ENCODE data around the gene GDNF. TPM values are rescaled to one million over a fixed set of nuclear protein-coding genes. Genes with fewer than 3 reads are reported as not detected.

GDNF gene
- total and polyA plus RNA-seq, 4 donors: 0.09 to 0.25 TPM; not detected in 2

- H3K36me3 ChIP-seq (ENCODE audit: control insufficient read depth in 4 of 4, insufficient read depth in 3 of 4, low read depth in 1 of 4, low read length in 3 of 4): no peaks in the 10 kb centered on the region
- H3K4me1 ChIP-seq (ENCODE audit: control insufficient read depth in 4 of 4, insufficient read depth in 4 of 4, low read length in 3 of 4): peaks cover 17 to 46% (median 34%) of the 10 kb centered on the region in 4 donors
- H3K4me3 ChIP-seq (ENCODE audit: low read depth in 1 of 3, low read length in 3 of 3): peak overlapping the region in 2 of 3 donors; percentile 9 to 33
- no peak for DNase-seq (ENCODE audit: low spot score)
- peaks cover 0 to 5% (median 2%) of the 10 kb centered on the region in 4 donors for H3K27me3 ChIP-seq (ENCODE audit: control insufficient read depth in 4 of 4, insufficient read depth in 4 of 4, low read length in 3 of 4)
- H3K9me3 ChIP-seq (ENCODE audit: control insufficient read depth in 4 of 4, low read length in 3 of 4): no peaks in the 10 kb centered on the region
- 6% methylated on average over 47 of the region's 47 CpGs for WGBS
- TF ChIP-seq REST (IDR thresholded peaks at IDR 0.05): no peak
- peak in 1 of 2 donors; percentile 18 for TF ChIP-seq RAD21 (IDR thresholded peaks at IDR 0.05)
- no peak for TF ChIP-seq SP1 (IDR thresholded peaks at IDR 0.05)
- peak; percentile 13 for TF ChIP-seq CTCF (IDR thresholded peaks at IDR 0.05; ENCODE audit: low read depth, low read length, missing input control)
- no peak overlapping the region for H3K27ac ChIP-seq (ENCODE audit: low read depth in 1 of 2, low read length in 2 of 2)
- H3K9ac ChIP-seq (ENCODE audit: low read depth in 1 of 2, low read length in 2 of 2): no peak overlapping the region
Measured at GRCh38 chr5:37838152-37838932, 1.5 kb downstream of the GDNF start.

- Histone ChIP-seq H3K9me3 (ENCODE audit: control insufficient read depth in 4 of 4, low read length in 3 of 4) (no peaks in the 10 kb centered on the region), H3K27me3 (ENCODE audit: control insufficient read depth in 4 of 4, insufficient read depth in 4 of 4, low read length in 3 of 4) (peaks cover 0 to 5% (median 2%) of the 10 kb centered on the region in 4 donors), H3K4me1 (ENCODE audit: control insufficient read depth in 4 of 4, insufficient read depth in 4 of 4, low read length in 3 of 4) (peaks cover 17 to 46% (median 35%) of the 10 kb centered on the region in 4 donors), H3K36me3 (ENCODE audit: control insufficient read depth in 4 of 4, insufficient read depth in 3 of 4, low read depth in 1 of 4, low read length in 3 of 4) (no peaks in the 10 kb centered on the region), H3K4me3 (ENCODE audit: low read depth in 1 of 3, low read length in 3 of 3) (peak overlapping the region; percentile 33 to 45 (median 43)), H3K9ac (ENCODE audit: low read depth in 1 of 2, low read length in 2 of 2) (no peak overlapping the region), H3K27ac (ENCODE audit: low read depth in 1 of 2, low read length in 2 of 2) (no peak overlapping the region)
- WGBS: 4% methylated on average over 38 of the region's 38 CpGs
- DNase-seq (ENCODE audit: low spot score): peak; percentile 75
- TF ChIP-seq HNF4A (conservative IDR thresholded peaks at IDR 0.05): no peak
- TF ChIP-seq RAD21 (IDR thresholded peaks at IDR 0.05): peak; percentile 89 to 90
- TF ChIP-seq MAX (IDR thresholded peaks at IDR 0.05): peak; percentile 30
- TF ChIP-seq TAF1 (conservative IDR thresholded peaks at IDR 0.05): no peak
- peak; percentile 88 for TF ChIP-seq CTCF (IDR thresholded peaks at IDR 0.05; ENCODE audit: low read depth, low read length, missing input control)
- TF ChIP-seq GABPA (IDR thresholded peaks at IDR 0.05 in 1 of 2, conservative IDR thresholded peaks at IDR 0.05 in 1 of 2): no peak
- TF ChIP-seq EGR1 (IDR thresholded peaks at IDR 0.05; ENCODE audit: low read depth in 2 of 2): peak; percentile 57 to 58
Measured at GRCh38 chr5:37837414-37838032, 2.3 kb downstream of the GDNF start.

Data from liver (tissue), 9 donors.